Stimulated activated CD8-positive, alpha-beta memory T cell treated with anti-CD3 and anti-CD28 coated beads, Interleukin-12 subunit alpha, Interleukin-12 subunit beta, amount 100 ng/mL, for 24 hours (primary cell): ENCODE data around the gene ASTN2.
"Not testable (repeated sequence)": the region's sequence is repeated elsewhere in the genome, so short reads cannot be mapped to it uniquely, and the experiment has no call there.

Source experiments
- DNase-seq: peaks from one replicate; pipeline ENCODE4 v3.0.0-alpha.2; 2020; ENCODE audit errors: extremely low read depth

The ASTN2 gene

GRCh38 chr9:116460026-116460425, 954.8 kb downstream of the ASTN2 start:
- no peak for DNase-seq

- DNase-seq: no peak
Observed at GRCh38 chr9:116459576-116459975, 955.3 kb downstream of the ASTN2 start.

GRCh38 chr9:116456490-116457088, 958.3 kb downstream of the ASTN2 start:
- DNase-seq: no peak

GRCh38 chr9:116454539-116454938, 960.3 kb downstream of the ASTN2 start:
- DNase-seq: not testable (repeated sequence)

GRCh38 chr9:116453785-116454184, 961.1 kb downstream of the ASTN2 start:
- DNase-seq: no peak

GRCh38 chr9:116452634-116453033, 962.2 kb downstream of the ASTN2 start:
- DNase-seq: no peak

- DNase-seq: no peak
Observed at GRCh38 chr9:116452227-116452626, 962.6 kb downstream of the ASTN2 start.

- DNase-seq: no peak
Observed at GRCh38 chr9:116451500-116452115, 963.2 kb downstream of the ASTN2 start.

- DNase-seq: no peak
Observed at GRCh38 chr9:116450378-116451139, 964.3 kb downstream of the ASTN2 start.

GRCh38 chr9:116449949-116450348, 964.9 kb downstream of the ASTN2 start:
- DNase-seq: no peak

GRCh38 chr9:116448431-116448830, 966.4 kb downstream of the ASTN2 start:
- no peak for DNase-seq

GRCh38 chr9:116447934-116448333, 966.9 kb downstream of the ASTN2 start:
- no peak for DNase-seq

GRCh38 chr9:116442528-116442927, 972.3 kb downstream of the ASTN2 start:
- DNase-seq: no peak

GRCh38 chr9:116437411-116438370, 977.2 kb downstream of the ASTN2 start:
- DNase-seq: no peak

GRCh38 chr9:116436121-116436520, 978.7 kb downstream of the ASTN2 start:
- DNase-seq: no peak

- no peak for DNase-seq
Observed at GRCh38 chr9:116435706-116436105, 979.2 kb downstream of the ASTN2 start.

- DNase-seq: no peak
Observed at GRCh38 chr9:116434314-116434713, 980.5 kb downstream of the ASTN2 start.

- no peak for DNase-seq
Observed at GRCh38 chr9:116432051-116432450, 982.8 kb downstream of the ASTN2 start.

GRCh38 chr9:116430849-116431248, 984.0 kb downstream of the ASTN2 start:
- no peak for DNase-seq

GRCh38 chr9:116425244-116425643, 989.6 kb downstream of the ASTN2 start:
- no peak for DNase-seq

GRCh38 chr9:116423149-116423548, 991.7 kb downstream of the ASTN2 start:
- no peak for DNase-seq
